DND-41 (cell line): Measurements from ENCODE around the gene FNDC11.

ENCODE experiments used
- ATAC-seq: fragments of 200-7000 bp; cut with Tn5 transposase; 3 replicates; pipeline ENCODE4 v1.9.1; 2021; ENCODE audit warnings: low read depth; ENCODE audit not compliant: insufficient read depth
- DNase-seq: peaks from one replicate; pipeline ENCODE4 v3.0.0-alpha.2; 2020
- H2AFZ ChIP-seq: 2 replicates; pipeline ENCODE4 v1.6.0; 2012; ENCODE audit warnings: low read depth, low read length
- H3K27ac ChIP-seq: 2 replicates; pipeline ENCODE4 v1.5.1; 2012; ENCODE audit warnings: low read length, inconsistent platforms
- H3K27me3 ChIP-seq: fragments of 200-600 bp; sonication (generic); 2 replicates; pipeline ENCODE4 v1.6.0; 2012; ENCODE audit warnings: low read length, mild to moderate bottlenecking, inconsistent platforms; ENCODE audit not compliant: insufficient read depth, poor library complexity
- H3K36me3 ChIP-seq: 2 replicates; pipeline ENCODE4 v1.5.1; 2012; ENCODE audit warnings: low read length, inconsistent platforms; ENCODE audit not compliant: insufficient read depth
- H3K4me1 ChIP-seq: 2 replicates; pipeline ENCODE4 v1.5.1; 2012; ENCODE audit warnings: mild to moderate bottlenecking, low read length; ENCODE audit not compliant: insufficient read depth
- H3K4me2 ChIP-seq: 2 replicates; pipeline ENCODE4 v1.6.0; 2012; ENCODE audit warnings: mild to moderate bottlenecking, moderate library complexity, low read length, inconsistent platforms; ENCODE audit not compliant: insufficient read depth
- H3K4me3 ChIP-seq, 2 experiments: fragments of 200-600 bp in 1 of 2; shearing (Covaris generic) in 1 of 2; 2 replicates each; pipeline ENCODE4 v1.5.1; 2012 to 2016; ENCODE audit warnings: inconsistent platforms in 2 of 2, low read length in 2 of 2, mild to moderate bottlenecking in 2 of 2, low read depth in 1 of 2, moderate library complexity in 1 of 2
- H3K79me2 ChIP-seq: 2 replicates; pipeline ENCODE4 v1.6.0; 2012; ENCODE audit warnings: low read length, inconsistent platforms; ENCODE audit not compliant: insufficient read depth
- H3K9ac ChIP-seq: 2 replicates; pipeline ENCODE4 v1.6.0; 2012; ENCODE audit warnings: low read depth, mild to moderate bottlenecking, inconsistent platforms, low read length, moderate library complexity
- H3K9me3 ChIP-seq: 2 replicates; pipeline ENCODE4 v1.5.1; 2012; ENCODE audit warnings: low read length, moderate library complexity, mild to moderate bottlenecking, inconsistent platforms; ENCODE audit not compliant: insufficient read depth, severe bottlenecking
- H4K20me1 ChIP-seq: 2 replicates; pipeline ENCODE4 v1.6.0; 2012; ENCODE audit warnings: low read length; ENCODE audit not compliant: insufficient read depth
- EZH2 ChIP-seq: IDR thresholded peaks from 3 replicates; pipeline ENCODE4 v1.6.1; 2012; ENCODE audit warnings: borderline replicate concordance, low read depth, mild to moderate bottlenecking, moderate library complexity, low read length, inconsistent platforms; ENCODE audit not compliant: severe bottlenecking
- TF ChIP-seq, protein P1 (sequence below): IDR thresholded peaks from 2 replicates; pipeline ENCODE4 v1.5.1; 2012; ENCODE audit warnings: borderline replicate concordance, low read length, moderate library complexity, mild to moderate bottlenecking; ENCODE audit not compliant: poor library complexity, severe bottlenecking; ENCODE audit errors: extremely low read depth

FNDC11 gene

DNA sequence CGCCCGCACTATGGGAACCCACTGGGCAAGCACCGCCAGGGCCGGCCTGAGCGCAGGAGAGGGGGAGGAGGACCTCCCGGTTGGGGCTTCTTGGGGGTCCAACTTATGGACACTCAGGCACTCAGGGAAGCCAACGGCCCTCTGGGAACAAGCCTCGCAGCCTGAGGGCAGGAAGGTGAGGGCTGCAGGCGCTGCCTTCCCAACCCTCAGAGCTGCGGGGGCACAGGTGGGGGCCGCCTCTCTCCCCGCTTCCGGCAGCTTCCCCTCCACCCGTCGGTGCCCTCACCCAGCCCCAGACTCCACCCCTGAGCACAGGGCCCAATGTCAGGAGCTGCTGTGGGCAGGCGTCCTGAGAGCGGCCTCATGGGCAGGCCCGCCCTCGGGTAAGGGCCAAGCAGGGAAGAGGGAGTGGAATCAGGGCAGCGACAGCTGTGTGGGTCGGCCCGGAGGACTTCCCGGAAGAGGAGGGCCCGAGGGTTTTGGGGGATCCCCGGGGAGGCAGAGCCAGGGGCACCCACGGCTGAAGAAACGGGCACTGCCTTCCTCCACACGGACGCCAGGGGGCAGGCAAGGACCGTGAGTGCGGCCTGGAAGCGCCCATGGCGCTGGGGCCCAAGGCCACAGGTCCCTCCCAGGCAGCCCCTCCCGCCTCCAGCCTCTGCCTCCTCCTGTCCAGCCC, 16.3 kb upstream of the FNDC11 start:
- Histone ChIP-seq H4K20me1 (peaks cover 6% of the 10 kb centered on the region; the same call in 1 of the 2 replicates), H3K9ac (peak overlapping the region; percentile 50), H3K27ac (peak overlapping the region; percentile 71), H2AFZ (peak overlapping the region; percentile 79), H3K36me3 (no peaks in the 10 kb centered on the region), H3K79me2 (no peaks in the 10 kb centered on the region), H3K9me3 (no peaks in the 10 kb centered on the region), H3K4me3 (peak overlapping the region in 1 of 2 experiments; percentile 56; a peak in 2 of 4 replicates), H3K4me1 (peaks cover 21% of the 10 kb centered on the region), H3K27me3 (no peaks in the 10 kb centered on the region), H3K4me2 (peak overlapping the region; percentile 77)
- DNase-seq (peak; percentile 95), ATAC-seq (peak; percentile 94)
- TF ChIP-seq EZH2: no peak
- TF ChIP-seq, protein P1, sequence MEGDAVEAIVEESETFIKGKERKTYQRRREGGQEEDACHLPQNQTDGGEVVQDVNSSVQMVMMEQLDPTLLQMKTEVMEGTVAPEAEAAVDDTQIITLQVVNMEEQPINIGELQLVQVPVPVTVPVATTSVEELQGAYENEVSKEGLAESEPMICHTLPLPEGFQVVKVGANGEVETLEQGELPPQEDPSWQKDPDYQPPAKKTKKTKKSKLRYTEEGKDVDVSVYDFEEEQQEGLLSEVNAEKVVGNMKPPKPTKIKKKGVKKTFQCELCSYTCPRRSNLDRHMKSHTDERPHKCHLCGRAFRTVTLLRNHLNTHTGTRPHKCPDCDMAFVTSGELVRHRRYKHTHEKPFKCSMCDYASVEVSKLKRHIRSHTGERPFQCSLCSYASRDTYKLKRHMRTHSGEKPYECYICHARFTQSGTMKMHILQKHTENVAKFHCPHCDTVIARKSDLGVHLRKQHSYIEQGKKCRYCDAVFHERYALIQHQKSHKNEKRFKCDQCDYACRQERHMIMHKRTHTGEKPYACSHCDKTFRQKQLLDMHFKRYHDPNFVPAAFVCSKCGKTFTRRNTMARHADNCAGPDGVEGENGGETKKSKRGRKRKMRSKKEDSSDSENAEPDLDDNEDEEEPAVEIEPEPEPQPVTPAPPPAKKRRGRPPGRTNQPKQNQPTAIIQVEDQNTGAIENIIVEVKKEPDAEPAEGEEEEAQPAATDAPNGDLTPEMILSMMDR: peak; percentile 99

DNA sequence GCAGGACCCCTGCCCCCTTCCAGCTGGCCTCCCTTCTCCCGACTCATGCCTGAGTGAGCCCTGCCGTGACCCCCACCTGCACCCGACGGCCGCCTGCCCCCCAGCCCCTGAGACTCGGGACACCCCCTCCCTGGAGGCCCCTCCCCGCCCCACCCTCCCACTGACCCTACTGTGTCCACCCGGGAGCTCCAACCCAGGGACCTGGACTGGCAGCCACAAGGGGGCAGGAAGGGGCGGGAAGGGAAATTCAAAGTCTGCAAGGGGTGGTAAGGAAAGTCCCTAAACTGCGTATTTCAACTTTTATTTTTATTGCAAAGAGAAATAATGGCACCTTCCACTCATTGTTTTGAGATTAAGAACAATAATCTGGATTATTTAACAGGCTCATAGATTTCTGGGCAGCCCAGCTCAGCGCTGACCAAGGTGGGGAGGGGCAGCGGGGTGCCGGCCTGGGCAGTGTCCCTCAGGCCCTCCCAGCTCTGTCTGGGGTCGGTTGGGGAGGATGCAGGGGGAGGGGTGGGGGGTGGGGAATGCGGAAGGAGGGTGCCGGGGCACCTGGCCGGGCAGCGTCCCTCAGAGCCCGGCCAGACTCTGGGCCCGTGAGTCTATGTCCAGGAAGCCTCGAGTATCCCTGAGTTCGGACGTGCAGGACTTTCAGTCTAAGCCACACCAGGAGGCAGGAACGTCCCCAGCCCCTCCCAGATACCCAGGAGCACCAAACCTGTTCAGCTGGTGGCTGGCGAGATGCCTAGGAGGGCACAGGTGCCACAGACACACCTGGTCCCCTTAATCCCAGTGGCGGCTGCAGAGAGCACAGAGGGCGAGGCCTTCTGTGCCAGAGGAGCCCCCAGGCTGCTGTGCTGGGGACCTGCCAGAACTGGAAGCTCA, 15.5 kb upstream of the FNDC11 start:
- Histone ChIP-seq H3K79me2 (no peaks in the 10 kb centered on the region), H3K27ac (peak overlapping the region; percentile 71), H3K4me1 (peaks cover 21% of the 10 kb centered on the region), H2AFZ (peak overlapping the region; percentile 79), H3K9me3 (no peaks in the 10 kb centered on the region), H3K36me3 (no peaks in the 10 kb centered on the region), H3K4me2 (peak overlapping the region; percentile 77), H3K9ac (peak overlapping the region; percentile 50), H4K20me1 (peaks cover 8% of the 10 kb centered on the region; the same call in 1 of the 2 replicates), H3K27me3 (no peaks in the 10 kb centered on the region), H3K4me3 (peak overlapping the region in 1 of 2 experiments; percentile 56; a peak in 2 of 4 replicates)
- ATAC-seq (no peak), DNase-seq (no peak)
- no peak for TF ChIP-seq EZH2
- TF ChIP-seq, protein P1: no peak

- Histone ChIP-seq H2AFZ (no peak overlapping the region), H3K4me3 (no peak overlapping the region), H3K9ac (0 out of 2 replicates have a peak overlapping the region, but pooled peaks have one; percentile 50), H3K4me1 (peaks cover 21% of the 10 kb centered on the region), H3K4me2 (no peak overlapping the region), H4K20me1 (peaks cover 7% of the 10 kb centered on the region; the same call in 1 of the 2 replicates), H3K27me3 (no peaks in the 10 kb centered on the region), H3K9me3 (no peaks in the 10 kb centered on the region), H3K36me3 (no peaks in the 10 kb centered on the region), H3K27ac (no peak overlapping the region), H3K79me2 (no peaks in the 10 kb centered on the region)
- TF ChIP-seq, protein P1: no peak
- no peak for TF ChIP-seq EZH2
- ATAC-seq (no peak), DNase-seq (no peak)
Observed at GRCh38 chr20:63539092-63539430, 14.9 kb upstream of the FNDC11 start.
